Measurements from ENCODE around the gene TTC3. TPM values are rescaled to one million over a fixed set of nuclear protein-coding genes. Genes with fewer than 3 reads are reported as not detected.

Gene TTC3
- total RNA-seq, 1 experiment from 2014 or later: 61.0 TPM

- Histone ChIP-seq H3K36me3 (peaks cover 72% of the 10 kb centered on the region), H3K4me3 (no peak overlapping the region), H3K27me3 (no peaks in the 10 kb centered on the region), H3K9me3 (no peaks in the 10 kb centered on the region)
- no peak for DNase-seq
Observed at GRCh38 chr21:37155186-37155585, 82.1 kb downstream of the TTC3 start.

GRCh38 chr21:37157938-37158337, 84.9 kb downstream of the TTC3 start:
- no peaks in the 10 kb centered on the region for H3K27me3 ChIP-seq
- no peak for DNase-seq
- H3K36me3 ChIP-seq: peaks cover 68% of the 10 kb centered on the region
- no peak overlapping the region for H3K4me3 ChIP-seq
- no peaks in the 10 kb centered on the region for H3K9me3 ChIP-seq

GRCh38 chr21:37159053-37159776, 86.2 kb downstream of the TTC3 start:
- Histone ChIP-seq H3K27me3 (no peaks in the 10 kb centered on the region), H3K36me3 (peaks cover 71% of the 10 kb centered on the region), H3K9me3 (no peaks in the 10 kb centered on the region), H3K4me3 (no peak overlapping the region)
- no peak for DNase-seq

- Histone ChIP-seq H3K4me3 (no peak overlapping the region), H3K9me3 (no peaks in the 10 kb centered on the region), H3K27me3 (no peaks in the 10 kb centered on the region), H3K36me3 (peaks cover 71% of the 10 kb centered on the region)
- no peak for DNase-seq
Observed at GRCh38 chr21:37159949-37160348, 86.9 kb downstream of the TTC3 start.

- Histone ChIP-seq H3K27me3 (no peaks in the 10 kb centered on the region), H3K36me3 (peaks cover 59% of the 10 kb centered on the region), H3K4me3 (no peak overlapping the region), H3K9me3 (no peaks in the 10 kb centered on the region)
- no peak for DNase-seq
Observed at GRCh38 chr21:37164742-37165141, 91.7 kb downstream of the TTC3 start.

GRCh38 chr21:37165586-37165985, 92.5 kb downstream of the TTC3 start:
- H3K9me3 ChIP-seq: no peaks in the 10 kb centered on the region
- peaks cover 57% of the 10 kb centered on the region for H3K36me3 ChIP-seq
- no peak overlapping the region for H3K4me3 ChIP-seq
- no peaks in the 10 kb centered on the region for H3K27me3 ChIP-seq
- no peak for DNase-seq

GRCh38 chr21:37166733-37167132, 93.7 kb downstream of the TTC3 start:
- Histone ChIP-seq H3K9me3 (no peaks in the 10 kb centered on the region), H3K36me3 (peaks cover 57% of the 10 kb centered on the region), H3K4me3 (no peak overlapping the region), H3K27me3 (no peaks in the 10 kb centered on the region)
- DNase-seq: no peak

- Histone ChIP-seq H3K4me3 (no peak overlapping the region), H3K9me3 (no peaks in the 10 kb centered on the region), H3K27me3 (no peaks in the 10 kb centered on the region), H3K36me3 (peaks cover 59% of the 10 kb centered on the region)
- no peak for DNase-seq
Observed at GRCh38 chr21:37168666-37169065, 95.6 kb downstream of the TTC3 start.

GRCh38 chr21:37172646-37173045, 99.6 kb downstream of the TTC3 start:
- Histone ChIP-seq H3K27me3 (no peaks in the 10 kb centered on the region), H3K9me3 (no peaks in the 10 kb centered on the region), H3K36me3 (peaks cover 55% of the 10 kb centered on the region), H3K4me3 (no peak overlapping the region)
- DNase-seq: no peak

- Histone ChIP-seq H3K9me3 (no peaks in the 10 kb centered on the region), H3K36me3 (peaks cover 62% of the 10 kb centered on the region)
- DNase-seq: no peak
Observed at GRCh38 chr21:37176716-37177115, 103.7 kb downstream of the TTC3 start.

GRCh38 chr21:37181059-37181458, 108.0 kb downstream of the TTC3 start:
- no peaks in the 10 kb centered on the region for H3K27me3 ChIP-seq
- H3K4me3 ChIP-seq: no peak overlapping the region
- H3K36me3 ChIP-seq: peaks cover 41% of the 10 kb centered on the region
- no peak for DNase-seq
- H3K9me3 ChIP-seq: no peaks in the 10 kb centered on the region

More at GRCh38 chr21:37176716-37177115, 103.7 kb downstream of the TTC3 start:
- no peaks in the 10 kb centered on the region for H3K27me3 ChIP-seq
- H3K4me3 ChIP-seq: no peak overlapping the region

GRCh38 chr21:37182222-37182621, 109.2 kb downstream of the TTC3 start:
- H3K9me3 ChIP-seq: no peaks in the 10 kb centered on the region
- H3K4me3 ChIP-seq: no peak overlapping the region
- no peak for DNase-seq
- peaks cover 40% of the 10 kb centered on the region for H3K36me3 ChIP-seq
- H3K27me3 ChIP-seq: no peaks in the 10 kb centered on the region

- Histone ChIP-seq H3K27me3 (no peaks in the 10 kb centered on the region), H3K36me3 (peaks cover 45% of the 10 kb centered on the region), H3K9me3 (no peaks in the 10 kb centered on the region), H3K4me3 (no peak overlapping the region)
- DNase-seq: no peak
Observed at GRCh38 chr21:37183749-37184148, 110.7 kb downstream of the TTC3 start.

GRCh38 chr21:37184784-37185593, 111.9 kb downstream of the TTC3 start:
- no peak for DNase-seq
- Histone ChIP-seq H3K27me3 (no peaks in the 10 kb centered on the region), H3K4me3 (no peak overlapping the region), H3K36me3 (peaks cover 41% of the 10 kb centered on the region), H3K9me3 (no peaks in the 10 kb centered on the region)

- peaks cover 41% of the 10 kb centered on the region for H3K36me3 ChIP-seq
Observed at GRCh38 chr21:37186983-37187382, 113.9 kb downstream of the TTC3 start.

GRCh38 chr21:37188825-37189224, 115.8 kb downstream of the TTC3 start:
- H3K27me3 ChIP-seq: no peaks in the 10 kb centered on the region
- DNase-seq: no peak
- peaks cover 49% of the 10 kb centered on the region for H3K36me3 ChIP-seq
- no peak overlapping the region for H3K4me3 ChIP-seq
- H3K9me3 ChIP-seq: no peaks in the 10 kb centered on the region

More at GRCh38 chr21:37186983-37187382, 113.9 kb downstream of the TTC3 start:
- no peak for DNase-seq
- H3K27me3 ChIP-seq: no peaks in the 10 kb centered on the region
- no peaks in the 10 kb centered on the region for H3K9me3 ChIP-seq
- no peak overlapping the region for H3K4me3 ChIP-seq

GRCh38 chr21:37192019-37192418, 119.0 kb downstream of the TTC3 start:
- no peaks in the 10 kb centered on the region for H3K9me3 ChIP-seq
- no peaks in the 10 kb centered on the region for H3K27me3 ChIP-seq
- no peak overlapping the region for H3K4me3 ChIP-seq
- peaks cover 71% of the 10 kb centered on the region for H3K36me3 ChIP-seq
- DNase-seq: no peak

GRCh38 chr21:37193006-37193405, 120.0 kb downstream of the TTC3 start:
- Histone ChIP-seq H3K4me3 (no peak overlapping the region), H3K27me3 (no peaks in the 10 kb centered on the region), H3K36me3 (peaks cover 67% of the 10 kb centered on the region), H3K9me3 (no peaks in the 10 kb centered on the region)
- DNase-seq: no peak
